ENCODE measurements around the gene GPHN. TPM values are rescaled to one million over a fixed set of nuclear protein-coding genes. Genes with fewer than 3 reads are reported as not detected.

The GPHN gene
- total RNA-seq, 2 donors from 2014 or later: 24.1 to 25.7 TPM

- no peaks in the 10 kb centered on the region for H3K4me1 ChIP-seq
- H3K36me3 ChIP-seq (replicated peaks in 1 of 2; ENCODE audit: insufficient read depth in 1 of 2, low read depth in 2 of 2): no peaks in the 10 kb centered on the region
- ATAC-seq (no peak), DNase-seq (no peak)
- intact Hi-C loops (cut with DNase I): no loop called here
- H3K27ac ChIP-seq: no peak overlapping the region
- TF ChIP-seq POLR2A (IDR thresholded peaks at IDR 0.05): no peak
- no peak for TF ChIP-seq CTCF (IDR thresholded peaks at IDR 0.05)
- no peak overlapping the region for H3K4me3 ChIP-seq
- no peaks in the 10 kb centered on the region for H3K9me3 ChIP-seq
- H3K27me3 ChIP-seq: no peaks in the 10 kb centered on the region
Measured at GRCh38 chr14:66974397-66975025, 466.6 kb downstream of the GPHN start.

GRCh38 chr14:66975251-66975650 is 467.3 kb downstream of the GPHN start:
- DNase-seq (no peak), ATAC-seq (no peak)
- WGBS, 2 donors: 89 to 93% methylated on average over 2 of the region's 2 CpGs
- Histone ChIP-seq H3K36me3 (replicated peaks in 1 of 2; ENCODE audit: insufficient read depth in 1 of 2, low read depth in 2 of 2) (no peaks in the 10 kb centered on the region), H3K4me3 (no peak overlapping the region), H3K27ac (no peak overlapping the region), H3K27me3 (no peaks in the 10 kb centered on the region), H3K4me1 (no peaks in the 10 kb centered on the region), H3K9me3 (no peaks in the 10 kb centered on the region)
- TF ChIP-seq POLR2A (IDR thresholded peaks at IDR 0.05) (no peak), CTCF (IDR thresholded peaks at IDR 0.05) (no peak)
- intact Hi-C loops (cut with DNase I): no loop called here

GRCh38 chr14:66979101-66979974 is 471.4 kb downstream of the GPHN start:
- no peaks in the 10 kb centered on the region for H3K9me3 ChIP-seq
- no peak overlapping the region for H3K4me3 ChIP-seq
- TF ChIP-seq POLR2A (IDR thresholded peaks at IDR 0.05) (no peak), CTCF (IDR thresholded peaks at IDR 0.05) (no peak)
- WGBS, 2 donors: 84 to 91% methylated on average over 3 of the region's 3 CpGs
- H3K36me3 ChIP-seq (replicated peaks in 1 of 2; ENCODE audit: insufficient read depth in 1 of 2, low read depth in 2 of 2): no peaks in the 10 kb centered on the region
- no peaks in the 10 kb centered on the region for H3K27me3 ChIP-seq
- DNase-seq: no peak
- no peak overlapping the region for H3K27ac ChIP-seq
- intact Hi-C loops (cut with DNase I): no loop called here
- H3K4me1 ChIP-seq: peaks cover 13% of the 10 kb centered on the region
- no peak for ATAC-seq

GRCh38 chr14:66982247-66982646 is 474.3 kb downstream of the GPHN start:
- Histone ChIP-seq H3K36me3 (replicated peaks in 1 of 2; ENCODE audit: insufficient read depth in 1 of 2, low read depth in 2 of 2) (no peaks in the 10 kb centered on the region), H3K27ac (no peak overlapping the region), H3K27me3 (no peaks in the 10 kb centered on the region), H3K4me1 (peaks cover 13% of the 10 kb centered on the region), H3K4me3 (no peak overlapping the region), H3K9me3 (no peaks in the 10 kb centered on the region)
- ATAC-seq (no peak), DNase-seq (no peak)
- intact Hi-C loops (cut with DNase I): no loop called here
- no peak for TF ChIP-seq CTCF (IDR thresholded peaks at IDR 0.05)
- no peak for TF ChIP-seq POLR2A (IDR thresholded peaks at IDR 0.05)
